Skeletal muscle tissue (tissue), 4 donors: ENCODE measurements around the gene RPL39L. TPM values are rescaled to one million over a fixed set of nuclear protein-coding genes. Genes with fewer than 3 reads are reported as not detected.

Experiments used
- H3K27ac ChIP-seq: one replicate; pipeline ENCODE4 v1.7.0; 2013; ENCODE audit warnings: mild to moderate bottlenecking, low read depth, low read length, inconsistent platforms
- H3K27me3 ChIP-seq, 3 donors: one replicate each; pipeline ENCODE4 v1.7.0; 2013; ENCODE audit warnings: low read length in 3 of 3; ENCODE audit not compliant: control insufficient read depth in 3 of 3, insufficient read depth in 3 of 3
- H3K36me3 ChIP-seq, 3 donors: one replicate each; pipeline ENCODE4 v1.7.0; 2013; ENCODE audit warnings: low read length in 3 of 3; ENCODE audit not compliant: control insufficient read depth in 3 of 3, insufficient read depth in 3 of 3
- H3K4me1 ChIP-seq, 3 donors: one replicate each; pipeline ENCODE4 v1.7.0; 2013; ENCODE audit warnings: low read length in 3 of 3, mild to moderate bottlenecking in 3 of 3; ENCODE audit not compliant: control insufficient read depth in 3 of 3, insufficient read depth in 3 of 3
- H3K4me3 ChIP-seq, 3 donors: one replicate each; pipeline ENCODE4 v1.7.0; 2013; ENCODE audit warnings: low read length in 3 of 3
- H3K9ac ChIP-seq, 3 donors: one replicate each; pipeline ENCODE4 v1.7.0; 2013; ENCODE audit warnings: low read length in 3 of 3, mild to moderate bottlenecking in 3 of 3, moderate library complexity in 2 of 3, low read depth in 1 of 3
- H3K9me3 ChIP-seq, 3 donors: one replicate each; pipeline ENCODE4 v1.7.0; 2013; ENCODE audit warnings: low read length in 3 of 3; ENCODE audit not compliant: control insufficient read depth in 3 of 3
- total RNA-seq: library from RNA; depleted of rRNA; stranded (reverse); fragments of >200 nt; gene quantifications from one replicate; pipeline ENCODE4 v1.2.3, GENCODE V29; 2014
- donor health status: Osteomylitis.

Gene RPL39L
- total RNA-seq, 1 donor from 2014 or later, result 9.4 TPM

DNA sequence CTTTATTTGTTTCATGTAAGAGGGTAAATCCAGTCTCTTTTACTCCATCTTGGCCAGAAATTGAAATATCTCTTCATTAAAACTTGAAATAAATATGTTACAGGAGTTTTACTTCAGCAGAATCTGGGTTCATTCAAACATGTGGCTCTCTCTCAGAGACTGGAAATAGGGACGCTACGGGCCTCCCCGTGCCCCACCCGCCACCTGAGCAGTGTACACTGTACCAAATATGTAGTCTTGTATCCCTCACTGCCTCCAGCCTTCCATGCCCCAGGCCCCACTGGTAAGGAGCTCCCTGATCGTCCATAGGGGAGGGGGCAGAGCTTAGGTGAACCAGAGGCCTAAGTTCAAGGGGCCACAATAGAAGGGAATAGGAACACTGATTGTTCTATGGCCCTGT is 36.0 kb downstream of the RPL39L start:
- Histone ChIP-seq H3K4me1 (peaks cover 10 to 16% (median 16%) of the 10 kb centered on the region in 3 donors), H3K9me3 (no peaks in the 10 kb centered on the region), H3K4me3 (no peak overlapping the region), H3K9ac (no peak overlapping the region), H3K36me3 (no peaks in the 10 kb centered on the region), H3K27ac (no peak overlapping the region), H3K27me3 (no peaks in the 10 kb centered on the region)

GRCh38 chr3:187102073-187102634 is 37.1 kb downstream of the RPL39L start:
- no peaks in the 10 kb centered on the region for H3K36me3 ChIP-seq
- peaks cover 0 to 2% (median 0%) of the 10 kb centered on the region in 3 donors for H3K9me3 ChIP-seq
- H3K27ac ChIP-seq, result peak overlapping the region; percentile 46
- H3K27me3 ChIP-seq, result no peaks in the 10 kb centered on the region
- peak overlapping the region; percentile 22 to 63 (median 60) for H3K4me3 ChIP-seq
- peaks cover 10 to 16% (median 16%) of the 10 kb centered on the region in 3 donors for H3K4me1 ChIP-seq
- H3K9ac ChIP-seq, result peak overlapping the region; percentile 15 to 69 (median 41)

DNA sequence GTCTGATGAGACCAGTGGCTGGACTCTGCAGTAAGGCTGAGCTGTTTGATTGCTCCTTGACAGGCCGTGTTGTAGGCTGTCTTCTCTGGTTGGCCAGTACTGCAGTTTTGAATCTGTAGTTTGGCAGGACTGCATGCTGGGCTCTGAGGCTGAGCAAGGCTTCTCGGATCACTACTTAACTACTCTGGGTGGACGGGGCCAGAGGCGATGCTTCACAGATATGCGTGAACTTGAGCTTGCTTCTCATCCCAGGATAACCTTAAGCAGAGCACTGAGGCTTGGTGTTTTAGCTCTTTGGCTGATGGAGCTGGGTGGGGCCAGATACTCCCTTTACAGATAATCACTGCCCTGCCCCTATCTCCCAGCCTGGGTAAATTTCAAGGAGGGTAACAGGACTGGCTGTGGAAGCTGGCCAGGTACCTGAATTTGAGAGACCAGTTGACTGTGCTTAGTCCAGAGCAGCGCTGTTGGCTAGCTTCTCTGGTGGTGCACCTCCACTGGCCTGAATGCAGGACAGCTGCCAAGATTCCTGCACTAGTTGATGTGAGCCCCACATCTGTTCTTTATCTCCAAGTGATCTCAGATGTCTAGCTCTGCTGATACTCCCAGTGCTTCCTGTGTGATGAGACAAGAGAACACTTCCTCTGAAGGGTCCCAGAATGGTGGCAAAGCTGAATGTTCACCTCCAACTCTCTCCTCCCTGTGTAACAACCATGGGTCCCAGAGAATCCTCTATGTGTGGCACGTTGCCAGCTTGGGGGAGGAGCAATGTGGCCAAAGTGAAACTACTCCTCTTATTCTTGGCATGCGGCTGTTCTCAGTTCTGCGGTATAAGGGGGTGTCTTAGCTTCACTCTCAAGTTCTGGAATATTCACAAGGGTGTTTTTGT is 37.9 kb downstream of the RPL39L start:
- peaks cover 10 to 16% (median 16%) of the 10 kb centered on the region in 3 donors for H3K4me1 ChIP-seq
- peak overlapping the region; percentile 46 for H3K27ac ChIP-seq
- H3K27me3 ChIP-seq, result no peaks in the 10 kb centered on the region
- H3K9me3 ChIP-seq, result peaks cover 0 to 3% (median 0%) of the 10 kb centered on the region in 3 donors
- H3K4me3 ChIP-seq, result peak overlapping the region; percentile 22 to 63 (median 60)
- H3K9ac ChIP-seq, result peak overlapping the region; percentile 15 to 69 (median 41)
- no peaks in the 10 kb centered on the region for H3K36me3 ChIP-seq

DNA sequence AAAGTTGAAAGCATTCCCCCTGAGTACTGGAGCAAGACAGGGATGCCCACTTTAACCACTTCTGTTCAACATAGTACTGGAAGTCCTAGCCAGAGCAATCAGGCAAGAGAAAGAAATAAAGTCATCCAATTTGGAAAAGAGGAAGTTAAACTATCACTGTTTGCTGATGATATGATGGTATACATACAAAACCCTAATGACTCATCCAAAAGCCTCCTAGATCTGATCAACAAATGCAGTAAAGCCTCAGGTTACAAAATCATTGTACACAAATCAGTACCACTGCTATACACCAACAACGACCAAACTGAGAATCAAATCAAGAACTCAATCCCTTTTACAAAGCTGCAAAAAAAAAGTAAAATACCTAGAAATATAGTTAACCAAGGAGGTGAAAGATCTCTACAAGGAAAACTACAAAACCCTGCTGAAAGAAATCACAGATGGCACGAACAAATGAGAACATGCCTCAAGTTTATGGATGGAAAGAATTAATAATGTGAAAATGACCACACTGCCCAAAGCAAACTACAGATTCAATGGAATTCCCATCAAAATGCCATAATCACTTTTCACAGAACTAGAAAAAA is 40.3 kb downstream of the RPL39L start:
- H3K9ac ChIP-seq, result no peak overlapping the region
- H3K27ac ChIP-seq, result no peak overlapping the region
- H3K36me3 ChIP-seq, result no peaks in the 10 kb centered on the region

DNA sequence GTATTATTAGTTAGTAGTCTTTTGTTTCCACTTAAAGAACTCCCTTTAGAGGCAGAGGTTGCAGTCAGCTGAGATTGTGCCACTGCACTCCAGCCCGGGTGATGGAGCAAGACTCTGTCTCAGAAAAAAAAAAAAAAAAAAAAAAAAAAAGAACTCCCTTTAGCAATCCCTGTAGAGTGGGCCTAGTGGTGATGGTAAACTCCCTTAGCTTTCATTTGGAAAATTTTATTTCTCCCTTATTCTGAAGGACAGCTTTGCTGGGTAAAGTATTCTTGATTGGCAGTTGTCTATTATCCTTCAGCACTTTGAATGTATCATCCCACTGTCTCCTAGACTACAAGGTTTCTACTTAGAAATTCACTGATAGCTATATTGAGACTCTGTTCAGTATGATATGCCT is 46.0 kb downstream of the RPL39L start:
- Histone ChIP-seq H3K27me3 (no peaks in the 10 kb centered on the region), H3K4me3 (no peak overlapping the region), H3K27ac (no peak overlapping the region), H3K9ac (no peak overlapping the region), H3K9me3 (peaks cover 0 to 3% (median 0%) of the 10 kb centered on the region in 3 donors), H3K4me1 (no peaks in the 10 kb centered on the region), H3K36me3 (no peaks in the 10 kb centered on the region)

More for the DNA sequence above, 40.3 kb downstream of the RPL39L start:
- H3K9me3 ChIP-seq, result peaks cover 0 to 3% (median 0%) of the 10 kb centered on the region in 3 donors
- peaks cover 10 to 16% (median 13%) of the 10 kb centered on the region in 3 donors for H3K4me1 ChIP-seq
- H3K4me3 ChIP-seq, result no peak overlapping the region
- no peaks in the 10 kb centered on the region for H3K27me3 ChIP-seq

- no peaks in the 10 kb centered on the region for H3K9me3 ChIP-seq
- H3K9ac ChIP-seq, result no peak overlapping the region
- no peak overlapping the region for H3K4me3 ChIP-seq
- peaks cover 0 to 3% (median 0%) of the 10 kb centered on the region in 3 donors for H3K4me1 ChIP-seq
- no peaks in the 10 kb centered on the region for H3K27me3 ChIP-seq
- H3K27ac ChIP-seq, result no peak overlapping the region
- H3K36me3 ChIP-seq, result no peaks in the 10 kb centered on the region
Measured at GRCh38 chr3:187088701-187089100, 50.6 kb downstream of the RPL39L start.

DNA sequence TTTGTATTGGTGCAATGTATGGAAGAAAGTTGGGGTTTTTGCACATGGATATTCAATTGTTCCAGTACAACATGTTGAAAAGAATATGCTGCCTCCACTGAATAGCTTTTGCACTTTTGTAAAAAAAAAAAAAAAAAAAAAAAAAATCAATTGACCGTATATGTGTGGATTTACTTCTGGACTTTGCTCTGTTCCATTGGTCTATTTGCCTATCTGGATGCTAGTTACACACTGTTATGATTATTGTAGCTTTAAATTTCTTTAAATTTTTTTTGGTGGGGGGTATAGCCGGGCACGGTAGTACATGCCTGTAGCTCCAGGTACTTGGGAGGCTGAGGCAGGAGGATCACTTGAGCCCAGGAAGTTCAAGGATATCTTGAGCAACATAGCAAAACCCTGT is 52.5 kb downstream of the RPL39L start:
- no peak overlapping the region for H3K27ac ChIP-seq
- H3K9ac ChIP-seq, result no peak overlapping the region
- H3K36me3 ChIP-seq, result no peaks in the 10 kb centered on the region
- no peaks in the 10 kb centered on the region for H3K9me3 ChIP-seq
- no peak overlapping the region for H3K4me3 ChIP-seq
- no peaks in the 10 kb centered on the region for H3K27me3 ChIP-seq
- peaks cover 0 to 3% (median 0%) of the 10 kb centered on the region in 3 donors for H3K4me1 ChIP-seq

DNA sequence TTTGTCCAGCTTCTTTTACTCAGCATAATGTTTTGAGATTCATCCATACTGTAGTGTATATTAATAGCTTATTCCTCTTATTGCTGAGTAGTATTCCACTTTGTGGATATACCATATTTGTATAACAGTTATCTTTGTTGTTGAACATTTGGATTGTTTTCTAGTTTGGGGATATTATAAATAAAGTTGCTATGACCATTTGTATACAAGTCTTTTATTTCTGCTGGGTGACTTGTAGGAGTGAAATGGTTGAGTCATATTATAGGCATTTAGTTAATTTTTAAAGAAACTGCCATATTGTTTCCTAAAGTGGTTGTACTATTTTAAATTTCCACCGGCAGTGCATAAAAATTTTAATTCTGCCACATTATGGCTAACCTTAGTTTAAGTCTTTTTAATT is 53.4 kb downstream of the RPL39L start:
- Histone ChIP-seq H3K9me3 (no peaks in the 10 kb centered on the region), H3K27me3 (no peaks in the 10 kb centered on the region)

DNA sequence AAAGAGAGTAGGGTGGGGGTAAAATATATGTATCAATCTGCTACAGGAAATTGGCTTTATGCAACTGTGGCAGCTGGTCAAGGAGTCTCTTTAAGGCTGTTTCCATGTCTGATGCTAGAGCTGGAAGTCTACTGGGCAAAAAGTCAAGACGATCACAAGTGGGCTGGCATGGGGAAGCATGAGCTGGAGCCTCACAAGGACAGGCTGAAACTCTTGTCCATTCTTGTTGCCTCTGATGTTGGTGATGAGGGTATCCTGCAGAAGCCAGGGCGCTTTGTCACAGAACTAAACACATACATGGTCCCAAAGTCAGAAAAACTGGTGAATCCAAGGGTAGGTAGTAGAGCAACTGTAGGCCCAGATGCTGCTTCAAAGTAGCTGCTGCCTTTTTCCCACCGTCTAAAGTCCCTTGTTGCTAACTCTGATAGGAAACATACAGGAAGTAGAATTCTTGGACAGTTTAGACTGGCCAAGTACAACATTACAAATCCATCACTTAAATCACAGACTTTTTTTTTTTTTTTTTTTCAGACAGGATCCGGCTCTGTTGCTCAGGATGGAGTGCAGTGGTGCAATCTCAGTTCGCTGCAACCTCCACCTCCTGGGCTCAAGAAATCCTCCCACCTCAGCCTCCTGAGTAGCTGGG is 54.2 kb downstream of the RPL39L start:
- Histone ChIP-seq H3K27me3 (no peaks in the 10 kb centered on the region), H3K27ac (no peak overlapping the region), H3K4me3 (no peak overlapping the region), H3K9me3 (no peaks in the 10 kb centered on the region), H3K36me3 (no peaks in the 10 kb centered on the region), H3K4me1 (peaks cover 0 to 3% (median 0%) of the 10 kb centered on the region in 3 donors), H3K9ac (no peak overlapping the region)

More for the DNA sequence above, 53.4 kb downstream of the RPL39L start:
- Histone ChIP-seq H3K4me3 (no peak overlapping the region), H3K27ac (no peak overlapping the region), H3K36me3 (no peaks in the 10 kb centered on the region), H3K4me1 (peaks cover 0 to 3% (median 0%) of the 10 kb centered on the region in 3 donors), H3K9ac (no peak overlapping the region)
